ENCODE data around the gene SLC28A3. TPM values are rescaled to one million over a fixed set of nuclear protein-coding genes. Genes with fewer than 3 reads are reported as not detected.
"Not testable (repeated sequence)": the region's sequence is repeated elsewhere in the genome, so short reads cannot be mapped to it uniquely, and the experiment has no call there.

SLC28A3 gene
- total RNA-seq, 1 experiment from 2014 or later, result not detected

DNA sequence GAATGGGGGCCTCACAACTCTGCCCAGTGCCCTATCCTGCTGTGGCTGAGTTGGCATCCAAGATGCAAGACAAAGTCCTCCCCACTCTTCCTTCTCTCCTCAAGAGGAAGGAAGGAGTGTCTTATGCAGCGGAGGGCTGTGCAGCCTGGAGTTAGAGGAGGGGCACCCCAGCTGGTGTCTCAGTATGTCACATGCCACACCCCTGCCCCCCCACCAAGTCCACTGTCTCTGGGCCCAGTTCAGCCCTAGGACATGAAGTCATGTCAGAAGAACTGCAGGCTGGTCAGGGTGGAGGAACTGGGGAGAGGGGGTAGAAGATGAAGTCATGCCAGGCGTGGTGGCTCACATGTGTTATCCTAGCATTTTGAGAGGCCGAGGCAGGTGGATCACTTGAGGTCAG lies 28.0 kb upstream of the SLC28A3 start:
- Mint-ChIP-seq H3K36me3 (no peaks in the 10 kb centered on the region), H3K4me3 (no peak overlapping the region), H3K27me3 (ENCODE audit: low read depth) (no peaks in the 10 kb centered on the region), H3K4me1 (peaks cover 12% of the 10 kb centered on the region), H3K27ac (no peak overlapping the region), H3K9me3 (peaks cover 5% of the 10 kb centered on the region; the same call in 1 of the 2 replicates)
- no peak for ATAC-seq
- ChIA-PET CTCF (interaction anchor here (0.7 kb wide), 1 partner anchor 10 kb away, joined by 4 read pairs; no protein-coding TSS in a partner anchor), POLR2A (no interaction called here)
- no peak for DNase-seq (ENCODE audit: low spot score)
- TF ChIP-seq, protein P1, sequence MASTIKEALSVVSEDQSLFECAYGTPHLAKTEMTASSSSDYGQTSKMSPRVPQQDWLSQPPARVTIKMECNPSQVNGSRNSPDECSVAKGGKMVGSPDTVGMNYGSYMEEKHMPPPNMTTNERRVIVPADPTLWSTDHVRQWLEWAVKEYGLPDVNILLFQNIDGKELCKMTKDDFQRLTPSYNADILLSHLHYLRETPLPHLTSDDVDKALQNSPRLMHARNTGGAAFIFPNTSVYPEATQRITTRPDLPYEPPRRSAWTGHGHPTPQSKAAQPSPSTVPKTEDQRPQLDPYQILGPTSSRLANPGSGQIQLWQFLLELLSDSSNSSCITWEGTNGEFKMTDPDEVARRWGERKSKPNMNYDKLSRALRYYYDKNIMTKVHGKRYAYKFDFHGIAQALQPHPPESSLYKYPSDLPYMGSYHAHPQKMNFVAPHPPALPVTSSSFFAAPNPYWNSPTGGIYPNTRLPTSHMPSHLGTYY (CRISPR knock-in tag; IDR thresholded peaks at IDR 0.05), result no peak
- TF ChIP-seq ZBTB21 (CRISPR knock-in tag; IDR thresholded peaks at IDR 0.05; ENCODE audit: borderline replicate concordance), result no peak
- no peak for TF ChIP-seq JAZF1 (CRISPR knock-in tag; IDR thresholded peaks at IDR 0.05)
- no peak for TF ChIP-seq MXD4 (CRISPR knock-in tag; IDR thresholded peaks at IDR 0.05; ENCODE audit: borderline replicate concordance)
- TF ChIP-seq ZSCAN18 (CRISPR knock-in tag; IDR thresholded peaks at IDR 0.05), result no peak
- TF ChIP-seq TCF7 (CRISPR knock-in tag; IDR thresholded peaks at IDR 0.05; ENCODE audit: low read depth), result no peak
- TF ChIP-seq ZNF423 (CRISPR knock-in tag; IDR thresholded peaks at IDR 0.05), result no peak
- TF ChIP-seq OVOL2 (CRISPR knock-in tag; IDR thresholded peaks at IDR 0.05; ENCODE audit: borderline replicate concordance), result no peak
- TF ChIP-seq NFYB (CRISPR knock-in tag; conservative IDR thresholded peaks at IDR 0.05; ENCODE audit: low read depth), result no peak
- no peak for TF ChIP-seq IRF1 (CRISPR knock-in tag; IDR thresholded peaks at IDR 0.05)
- TF ChIP-seq E2F5 (CRISPR knock-in tag; IDR thresholded peaks at IDR 0.05), result no peak
- no peak for TF ChIP-seq ZNF396 (CRISPR knock-in tag; IDR thresholded peaks at IDR 0.05; ENCODE audit: borderline replicate concordance)
- no peak for TF ChIP-seq NFATC4 (CRISPR knock-in tag; IDR thresholded peaks at IDR 0.05)
- TF ChIP-seq RORB (CRISPR knock-in tag; IDR thresholded peaks at IDR 0.05), result no peak

- H3K27ac Mint-ChIP-seq, result not testable (repeated sequence)
These were observed 27.2 kb upstream of the SLC28A3 start for GRCh38 chr9:84367726-84368125.

GRCh38 chr9:84366683-84367082 lies 26.1 kb upstream of the SLC28A3 start:
- CTCF ChIA-PET, result no interaction called here
- ATAC-seq (no peak), DNase-seq (ENCODE audit: low spot score) (no peak)
- H3K9me3 Mint-ChIP-seq, result peaks cover 5% of the 10 kb centered on the region; the same call in 1 of the 2 replicates
- no peaks in the 10 kb centered on the region for H3K27me3 Mint-ChIP-seq (ENCODE audit: low read depth)
- H3K4me1 Mint-ChIP-seq, result peaks cover 9% of the 10 kb centered on the region
- H3K27ac Mint-ChIP-seq, result no peak overlapping the region
- H3K36me3 Mint-ChIP-seq, result no peaks in the 10 kb centered on the region
- no peak overlapping the region for H3K4me3 Mint-ChIP-seq
- POLR2A ChIA-PET, result interaction anchor here (0.6 kb wide), 1 partner anchor 23 kb away, joined by 5 read pairs; no protein-coding TSS in a partner anchor
- TF ChIP-seq EMX1 (CRISPR knock-in tag; IDR thresholded peaks at IDR 0.05) (no peak), ZBTB21 (CRISPR knock-in tag; IDR thresholded peaks at IDR 0.05; ENCODE audit: borderline replicate concordance) (no peak), TEAD1 (CRISPR knock-in tag; IDR thresholded peaks at IDR 0.05) (no peak), CREB1 (CRISPR knock-in tag; IDR thresholded peaks at IDR 0.05) (no peak), FOXP1 (CRISPR knock-in tag; IDR thresholded peaks at IDR 0.05; ENCODE audit: borderline replicate concordance) (no peak), ATF2 (CRISPR knock-in tag; IDR thresholded peaks at IDR 0.05; ENCODE audit: borderline replicate concordance, low read depth) (no peak), ZBTB43 (CRISPR knock-in tag; IDR thresholded peaks at IDR 0.05) (no peak), ZNF423 (CRISPR knock-in tag; IDR thresholded peaks at IDR 0.05) (no peak), ZNF532 (CRISPR knock-in tag; IDR thresholded peaks at IDR 0.05; ENCODE audit: borderline replicate concordance) (no peak), ZNF263 (CRISPR knock-in tag; IDR thresholded peaks at IDR 0.05; ENCODE audit: low read depth) (no peak)

More at GRCh38 chr9:84367726-84368125, 27.2 kb upstream of the SLC28A3 start:
- H3K9me3 Mint-ChIP-seq; CTCF ChIA-PET; POLR2A ChIA-PET; H3K36me3 Mint-ChIP-seq; DNase-seq (ENCODE audit: low spot score); ATAC-seq; H3K4me3 Mint-ChIP-seq; H3K27me3 Mint-ChIP-seq (ENCODE audit: low read depth): not testable (repeated sequence)
- peaks cover 12% of the 10 kb centered on the region for H3K4me1 Mint-ChIP-seq

Measured in WTC11 (cell line).